Kidney epithelial cell (primary cell): ENCODE results near the gene LORICRIN. TPM values are rescaled to one million over a fixed set of nuclear protein-coding genes. Genes with fewer than 3 reads are reported as not detected.

ENCODE experiments used
- DNase-seq: peaks from one replicate; pipeline ENCODE4 v3.0.0-alpha.2; 2010; ENCODE audit warnings: low read depth
- H3K27me3 ChIP-seq: 2 replicates; pipeline ENCODE4 v1.6.0; 2011; ENCODE audit warnings: low read length; ENCODE audit not compliant: control insufficient read depth, insufficient read depth
- H3K36me3 ChIP-seq: 2 replicates; pipeline ENCODE4 v1.5.1; 2011; ENCODE audit warnings: low read length; ENCODE audit not compliant: control insufficient read depth, insufficient read depth
- H3K4me3 ChIP-seq: 2 replicates; pipeline ENCODE4 v1.5.1; 2011; ENCODE audit warnings: low read depth, mild to moderate bottlenecking, control low read depth, low read length
- total RNA-seq: library from RNA; depleted of rRNA; stranded (reverse); fragments of >200 nt; gene quantifications from 2 replicates; pipeline ENCODE4 v1.2.3, GENCODE V29; 2015
- TF ChIP-seq, protein P1 (sequence below): IDR thresholded peaks from 2 replicates; pipeline ENCODE4 v1.5.1; 2011; ENCODE audit warnings: mild to moderate bottlenecking, moderate library complexity, low read length, control low read depth, inconsistent platforms; ENCODE audit not compliant: insufficient read depth, poor library complexity, severe bottlenecking

LORICRIN gene
- total RNA-seq, 1 donor from 2014 or later, result not detected

DNA sequence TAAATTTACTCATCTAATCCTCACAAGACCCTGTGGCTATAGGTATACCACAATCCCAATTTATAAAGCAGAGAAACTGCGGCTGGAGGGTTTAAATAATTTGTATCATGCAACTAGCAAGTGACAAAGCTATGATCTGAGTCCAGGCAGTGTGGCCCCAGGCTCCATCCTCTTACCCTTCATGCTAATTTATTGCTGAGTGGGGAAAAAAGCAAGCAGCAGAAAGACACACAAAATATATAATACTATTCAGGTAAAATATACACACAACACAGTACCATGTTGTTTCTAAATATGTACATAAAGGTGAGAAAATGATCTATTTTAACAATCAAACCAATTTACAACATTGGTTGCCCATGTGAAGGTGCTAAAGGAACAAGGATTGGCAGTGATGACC, 17.3 kb upstream of the LORICRIN start:
- TF ChIP-seq, protein P1, sequence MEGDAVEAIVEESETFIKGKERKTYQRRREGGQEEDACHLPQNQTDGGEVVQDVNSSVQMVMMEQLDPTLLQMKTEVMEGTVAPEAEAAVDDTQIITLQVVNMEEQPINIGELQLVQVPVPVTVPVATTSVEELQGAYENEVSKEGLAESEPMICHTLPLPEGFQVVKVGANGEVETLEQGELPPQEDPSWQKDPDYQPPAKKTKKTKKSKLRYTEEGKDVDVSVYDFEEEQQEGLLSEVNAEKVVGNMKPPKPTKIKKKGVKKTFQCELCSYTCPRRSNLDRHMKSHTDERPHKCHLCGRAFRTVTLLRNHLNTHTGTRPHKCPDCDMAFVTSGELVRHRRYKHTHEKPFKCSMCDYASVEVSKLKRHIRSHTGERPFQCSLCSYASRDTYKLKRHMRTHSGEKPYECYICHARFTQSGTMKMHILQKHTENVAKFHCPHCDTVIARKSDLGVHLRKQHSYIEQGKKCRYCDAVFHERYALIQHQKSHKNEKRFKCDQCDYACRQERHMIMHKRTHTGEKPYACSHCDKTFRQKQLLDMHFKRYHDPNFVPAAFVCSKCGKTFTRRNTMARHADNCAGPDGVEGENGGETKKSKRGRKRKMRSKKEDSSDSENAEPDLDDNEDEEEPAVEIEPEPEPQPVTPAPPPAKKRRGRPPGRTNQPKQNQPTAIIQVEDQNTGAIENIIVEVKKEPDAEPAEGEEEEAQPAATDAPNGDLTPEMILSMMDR, result no peak
- no peak for DNase-seq
- Histone ChIP-seq H3K4me3 (no peak overlapping the region), H3K27me3 (no peaks in the 10 kb centered on the region), H3K36me3 (no peaks in the 10 kb centered on the region)

DNA sequence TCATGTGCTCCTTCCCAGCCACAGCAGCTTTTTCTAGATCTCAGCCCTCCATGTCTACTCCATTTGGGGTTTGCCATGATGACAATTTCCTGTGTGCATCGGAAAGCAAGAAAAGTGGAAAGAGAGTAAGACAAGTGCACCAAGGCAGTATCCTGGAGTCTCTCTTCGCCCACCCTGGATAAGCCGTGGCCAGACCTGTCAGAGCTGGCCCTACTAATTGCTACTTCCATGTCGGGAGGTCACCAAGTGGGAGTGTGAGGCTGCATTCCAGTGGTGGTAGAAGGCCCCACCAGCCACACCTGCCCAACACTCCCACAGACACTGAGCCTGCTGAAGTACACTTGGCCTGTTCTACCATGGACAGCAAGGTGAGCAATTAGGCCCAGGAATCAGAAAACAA, 14.0 kb upstream of the LORICRIN start:
- H3K36me3 ChIP-seq, result no peaks in the 10 kb centered on the region
- no peak overlapping the region for H3K4me3 ChIP-seq
- TF ChIP-seq, protein P1, result no peak
- H3K27me3 ChIP-seq, result peaks cover 2% of the 10 kb centered on the region
- DNase-seq, result no peak

DNA sequence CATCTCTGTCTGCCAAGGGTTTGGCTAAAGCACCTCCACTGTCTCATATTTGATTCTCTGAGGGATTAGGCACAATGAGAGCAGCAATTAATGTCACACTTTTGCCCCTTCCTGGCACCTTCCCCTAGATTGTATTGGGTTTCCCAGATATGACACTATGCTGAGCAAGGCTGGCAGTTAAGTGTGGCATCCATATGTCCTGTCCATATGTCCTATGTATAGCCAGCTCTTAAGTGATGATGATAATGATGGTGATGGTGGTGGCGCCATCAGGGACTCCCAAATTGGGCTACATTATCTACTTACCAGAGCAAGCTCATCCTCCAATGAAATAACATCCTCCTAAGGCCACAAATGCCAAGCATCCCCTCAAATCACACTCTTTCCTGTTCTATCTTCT, 13.5 kb upstream of the LORICRIN start:
- no peak overlapping the region for H3K4me3 ChIP-seq
- no peaks in the 10 kb centered on the region for H3K36me3 ChIP-seq
- no peak for DNase-seq
- H3K27me3 ChIP-seq, result peaks cover 2% of the 10 kb centered on the region
- TF ChIP-seq, protein P1, result no peak

DNA sequence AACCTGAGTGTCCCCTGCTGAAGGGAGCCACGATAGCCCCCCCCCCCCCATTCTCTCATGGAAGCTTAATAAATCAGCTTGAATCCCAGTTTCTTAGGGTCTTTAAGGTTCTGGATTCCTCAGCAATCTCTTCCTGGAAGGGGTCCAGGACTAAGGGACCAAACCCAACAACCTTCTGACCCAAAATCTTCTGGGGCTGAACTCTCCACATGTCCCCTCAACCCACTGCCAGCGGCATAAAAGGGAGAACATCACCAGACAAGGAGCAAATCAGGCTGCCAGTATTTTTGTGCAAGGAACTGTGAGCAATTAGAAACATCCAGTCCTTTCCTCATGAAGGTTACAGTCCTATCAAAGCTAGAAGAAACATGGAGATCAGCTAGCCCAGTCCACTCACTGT, 12.7 kb upstream of the LORICRIN start:
- Histone ChIP-seq H3K36me3 (no peaks in the 10 kb centered on the region), H3K27me3 (peaks cover 2% of the 10 kb centered on the region), H3K4me3 (no peak overlapping the region)
- DNase-seq, result no peak
- TF ChIP-seq, protein P1, result no peak

DNA sequence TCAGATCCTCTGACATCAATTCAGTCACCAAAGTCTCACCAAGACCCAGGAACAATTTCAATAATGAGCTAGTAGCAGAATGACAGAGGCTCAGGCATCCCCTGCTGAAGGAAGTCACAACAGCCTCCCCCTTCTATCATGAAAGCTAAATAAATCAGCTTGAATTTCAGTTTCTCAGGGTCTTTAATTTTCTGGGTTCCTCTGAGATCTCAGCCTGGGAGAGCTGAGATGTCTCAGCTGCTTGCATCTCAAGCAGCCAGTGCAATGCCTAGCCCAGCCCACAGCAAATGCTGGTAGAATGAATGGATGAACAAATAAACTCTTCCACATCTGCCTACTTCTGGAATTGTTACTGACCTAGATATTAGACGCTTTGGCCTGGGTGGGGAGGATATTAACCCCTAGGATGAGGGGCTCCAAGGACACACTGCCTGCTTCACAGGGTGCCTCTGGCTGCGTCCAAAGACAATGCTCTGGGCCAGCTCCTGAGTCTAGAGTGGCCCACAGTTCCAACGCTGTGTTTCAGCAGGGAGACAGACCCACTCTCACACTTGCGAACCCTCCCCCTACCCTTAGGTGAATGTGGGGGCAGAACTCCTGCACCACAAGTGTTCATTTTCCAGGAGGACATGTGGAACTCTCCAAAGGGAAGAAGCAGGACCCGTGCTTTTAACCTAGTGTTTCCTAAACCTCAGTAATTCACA, 11.2 kb upstream of the LORICRIN start:
- Histone ChIP-seq H3K4me3 (no peak overlapping the region), H3K27me3 (peaks cover 2% of the 10 kb centered on the region), H3K36me3 (no peaks in the 10 kb centered on the region)
- no peak for DNase-seq
- TF ChIP-seq, protein P1, result no peak

DNA sequence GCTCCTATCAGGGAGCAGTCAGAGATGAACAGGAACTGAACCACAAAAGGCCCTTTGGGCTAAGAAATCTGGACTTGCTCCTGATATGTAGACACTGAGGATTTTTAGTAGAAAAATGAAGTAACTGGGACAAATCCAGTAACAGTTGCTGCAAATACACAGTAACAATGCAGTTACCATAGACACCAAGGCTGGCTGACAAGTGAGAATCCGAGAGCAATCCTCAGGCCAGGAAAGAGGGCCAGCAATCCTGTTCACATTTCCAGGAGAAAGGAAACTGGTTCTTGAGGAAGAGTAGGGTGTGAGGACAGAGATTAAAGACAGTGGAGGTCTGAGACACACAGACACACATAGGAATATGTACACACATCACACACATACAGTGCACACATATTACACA, 9.3 kb upstream of the LORICRIN start:
- TF ChIP-seq, protein P1, result no peak
- no peaks in the 10 kb centered on the region for H3K36me3 ChIP-seq
- peaks cover 2% of the 10 kb centered on the region for H3K27me3 ChIP-seq
- no peak overlapping the region for H3K4me3 ChIP-seq
- no peak for DNase-seq
